AG09319 (cell line): Measurements from ENCODE around the gene ITGA2.

Source experiments
- DNase-seq: peaks from one replicate; pipeline ENCODE4 v3.0.0-alpha.2; 2010; ENCODE audit warnings: low read depth; ENCODE audit errors: extremely low read depth
- CTCF ChIP-seq: IDR thresholded peaks from 2 replicates; pipeline ENCODE4 v1.5.1; 2011; ENCODE audit warnings: low read depth, mild to moderate bottlenecking, inconsistent platforms, low read length, moderate library complexity

Gene ITGA2

DNA sequence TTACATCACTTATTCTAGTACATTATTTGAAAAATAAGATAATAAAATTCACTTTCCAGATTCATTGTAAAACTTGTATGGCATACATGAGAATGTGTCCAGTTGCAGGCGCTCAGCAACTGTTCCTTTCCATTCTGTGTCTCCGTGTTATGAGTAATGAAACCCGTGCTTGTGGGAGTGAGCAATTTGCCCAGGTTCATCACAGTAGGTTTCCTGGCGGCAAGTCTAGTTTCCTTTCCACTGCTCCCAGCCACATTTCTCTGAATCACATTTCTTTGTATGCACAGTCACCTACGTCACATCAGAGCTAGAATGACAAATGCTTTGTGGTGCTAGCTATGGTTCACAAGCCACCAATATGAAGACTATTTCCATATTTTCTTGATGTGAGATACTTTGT, 80.5 kb downstream of the ITGA2 start:
- TF ChIP-seq CTCF = no peak
- peak; percentile 24 for DNase-seq

- DNase-seq = no peak
- no peak for TF ChIP-seq CTCF
Measured at GRCh38 chr5:53071298-53071697, 82.1 kb downstream of the ITGA2 start.

- TF ChIP-seq CTCF = peak; percentile 46
Measured at GRCh38 chr5:53071738-53072137, 82.6 kb downstream of the ITGA2 start.

GRCh38 chr5:53073348-53073747, 84.2 kb downstream of the ITGA2 start:
- TF ChIP-seq CTCF = no peak
- DNase-seq = peak; percentile 14

More at GRCh38 chr5:53071738-53072137, 82.6 kb downstream of the ITGA2 start:
- DNase-seq = peak; percentile 74

DNA sequence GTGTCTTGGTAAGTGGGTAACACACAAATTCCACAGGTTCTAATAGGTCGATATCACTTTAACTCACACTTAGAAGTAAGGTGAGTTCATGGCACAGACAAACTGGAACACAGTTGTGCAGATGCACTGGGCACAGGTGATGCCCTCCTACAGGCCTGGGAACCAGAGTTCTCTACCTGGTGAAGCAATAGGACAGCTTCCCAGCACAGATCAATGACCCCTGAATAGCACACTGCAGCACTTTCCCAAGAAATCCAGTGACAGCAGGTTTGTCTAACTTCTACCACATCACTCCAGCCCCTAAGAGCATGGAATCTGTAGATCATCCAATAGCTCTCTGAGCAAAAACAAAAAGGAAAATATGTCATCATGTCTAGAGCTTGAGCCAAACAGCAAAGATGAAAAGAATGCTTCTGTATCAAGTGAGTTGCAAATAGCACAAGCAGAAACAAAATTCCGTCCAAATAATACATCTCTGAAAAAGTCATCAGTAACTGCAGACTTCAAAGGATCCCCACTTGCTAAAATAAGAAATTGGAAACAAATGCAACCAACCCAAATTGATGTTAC, 86.9 kb downstream of the ITGA2 start:
- TF ChIP-seq CTCF = no peak
- DNase-seq = no peak

DNA sequence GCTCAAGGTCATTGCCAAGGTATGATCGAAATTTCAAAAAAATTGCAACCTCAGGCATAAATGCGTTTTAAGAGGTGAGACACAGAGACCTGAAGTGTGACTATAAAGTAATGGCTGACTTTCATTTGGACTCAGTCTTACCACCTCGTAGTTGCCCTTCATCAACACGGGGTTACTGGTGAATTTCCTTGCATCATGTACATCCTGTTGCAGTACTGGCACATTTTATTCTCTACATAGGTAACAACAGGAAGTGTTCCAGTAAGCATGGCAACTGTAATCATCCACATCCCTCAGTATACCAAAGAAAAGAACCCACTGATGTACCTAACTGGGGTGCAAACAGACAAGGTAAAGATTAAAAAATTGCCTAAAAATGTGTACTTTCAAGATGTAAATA, 91.1 kb downstream of the ITGA2 start:
- no peak for TF ChIP-seq CTCF

DNA sequence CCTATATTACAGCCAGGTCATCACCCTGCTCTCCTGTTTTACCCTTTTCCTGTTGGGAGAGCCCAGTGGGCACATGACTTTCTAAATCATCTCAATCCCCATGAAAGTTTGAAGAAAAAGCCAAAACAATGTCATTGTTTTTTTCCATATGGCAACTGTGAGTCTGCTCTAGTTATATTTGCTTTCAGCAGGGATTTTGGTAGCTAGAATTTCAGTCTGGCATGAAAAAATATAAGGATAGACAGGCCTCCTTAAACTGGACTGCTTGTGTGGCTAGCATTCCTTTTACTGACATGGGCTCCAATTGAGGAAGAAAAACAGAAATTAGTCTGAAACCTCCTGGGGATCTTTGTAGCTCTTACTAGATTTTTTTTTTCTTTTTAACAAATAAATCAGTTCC, 94.8 kb downstream of the ITGA2 start:
- TF ChIP-seq CTCF = no peak
- no peak for DNase-seq

More for the DNA sequence above, 91.1 kb downstream of the ITGA2 start:
- DNase-seq = no peak
